GM21528 (cell line): ENCODE data around the gene RNF114.
"Not testable (repeated sequence)": the region's sequence is repeated elsewhere in the genome, so short reads cannot be mapped to it uniquely, and the experiment has no call there.

ENCODE experiments used
- ATAC-seq: cut with Tn5 transposase; IDR thresholded peaks from one replicate; pipeline ENCODE4 v1.9.1; 2021; ENCODE audit warnings: mild to moderate bottlenecking, moderate library complexity; ENCODE audit not compliant: unreplicated experiment, low FRiP score

The RNF114 gene

GRCh38 chr20:49957089-49957938 lies 21.1 kb downstream of the RNF114 start:
- ATAC-seq: not testable (repeated sequence)

- ATAC-seq: no peak
Observed at GRCh38 chr20:49961413-49961812, 25.2 kb downstream of the RNF114 start.

- ATAC-seq: no peak
Observed at GRCh38 chr20:49964964-49965780, 29.0 kb downstream of the RNF114 start.

- no peak for ATAC-seq
Observed at GRCh38 chr20:49965781-49966305, 29.6 kb downstream of the RNF114 start.

GRCh38 chr20:49966861-49967260 lies 30.7 kb downstream of the RNF114 start:
- no peak for ATAC-seq

GRCh38 chr20:49969234-49969633 lies 33.0 kb downstream of the RNF114 start:
- ATAC-seq: no peak

- no peak for ATAC-seq
Observed at GRCh38 chr20:49969946-49970345, 33.7 kb downstream of the RNF114 start.

- ATAC-seq: no peak
Observed at GRCh38 chr20:49970498-49970897, 34.3 kb downstream of the RNF114 start.

- ATAC-seq: no peak
Observed at GRCh38 chr20:49973981-49974380, 37.8 kb downstream of the RNF114 start.

GRCh38 chr20:49976542-49976941 lies 40.3 kb downstream of the RNF114 start:
- ATAC-seq: no peak

GRCh38 chr20:49977740-49978139 lies 41.5 kb downstream of the RNF114 start:
- not testable (repeated sequence) for ATAC-seq

GRCh38 chr20:49978685-49979029 lies 42.5 kb downstream of the RNF114 start:
- no peak for ATAC-seq

GRCh38 chr20:49979030-49979832 lies 43.0 kb downstream of the RNF114 start:
- no peak for ATAC-seq

- ATAC-seq: no peak
Observed at GRCh38 chr20:49980140-49981008, 44.2 kb downstream of the RNF114 start.

- ATAC-seq: no peak
Observed at GRCh38 chr20:49981218-49982071, 45.2 kb downstream of the RNF114 start.

- no peak for ATAC-seq
Observed at GRCh38 chr20:49982072-49982345, 45.8 kb downstream of the RNF114 start.

GRCh38 chr20:49982346-49983122 lies 46.3 kb downstream of the RNF114 start, which contains the start of gene SNAI1:
Gene SNAI1 (plus strand): TSS chr20:49982980. CDS start chr20:49983060, 80 bp downstream.
- ATAC-seq: peak; percentile 78
